GM21723 (cell line): ENCODE data around the gene DHCR7.

Source experiments
- ATAC-seq: cut with Tn5 transposase; IDR thresholded peaks from one replicate; pipeline ENCODE4 v1.9.1; 2021; ENCODE audit warnings: mild to moderate bottlenecking, moderate library complexity; ENCODE audit not compliant: unreplicated experiment

Gene DHCR7, protein sequence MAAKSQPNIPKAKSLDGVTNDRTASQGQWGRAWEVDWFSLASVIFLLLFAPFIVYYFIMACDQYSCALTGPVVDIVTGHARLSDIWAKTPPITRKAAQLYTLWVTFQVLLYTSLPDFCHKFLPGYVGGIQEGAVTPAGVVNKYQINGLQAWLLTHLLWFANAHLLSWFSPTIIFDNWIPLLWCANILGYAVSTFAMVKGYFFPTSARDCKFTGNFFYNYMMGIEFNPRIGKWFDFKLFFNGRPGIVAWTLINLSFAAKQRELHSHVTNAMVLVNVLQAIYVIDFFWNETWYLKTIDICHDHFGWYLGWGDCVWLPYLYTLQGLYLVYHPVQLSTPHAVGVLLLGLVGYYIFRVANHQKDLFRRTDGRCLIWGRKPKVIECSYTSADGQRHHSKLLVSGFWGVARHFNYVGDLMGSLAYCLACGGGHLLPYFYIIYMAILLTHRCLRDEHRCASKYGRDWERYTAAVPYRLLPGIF

GRCh38 chr11:71448257-71449171 lies at the start of gene DHCR7:
DHCR7 (minus strand) TSS chr11:71448393; CDS start chr11:71444952, 3,441 bp downstream.
- ATAC-seq: peak; percentile 74

DNA sequence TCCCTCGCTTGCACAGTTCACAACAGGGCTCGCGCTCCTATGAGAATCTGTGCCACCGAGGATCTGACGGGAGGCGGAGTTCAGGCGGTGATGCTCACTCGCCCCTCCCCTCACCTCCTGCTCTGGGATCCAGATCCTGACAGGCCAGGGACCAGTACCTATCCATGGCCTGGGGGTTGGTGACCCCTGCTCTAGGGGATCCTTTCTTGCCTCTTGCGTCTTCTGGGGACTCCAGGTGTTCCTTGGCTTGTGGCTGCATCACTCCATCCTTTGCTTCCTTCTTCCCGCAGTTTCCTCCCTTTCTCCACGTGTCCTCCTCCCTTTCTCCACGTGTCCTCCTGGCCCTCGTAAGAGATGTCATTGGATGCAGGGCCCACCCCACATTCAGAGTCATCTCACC lies 48.2 kb upstream of the DHCR7 start:
- no peak for ATAC-seq

DNA sequence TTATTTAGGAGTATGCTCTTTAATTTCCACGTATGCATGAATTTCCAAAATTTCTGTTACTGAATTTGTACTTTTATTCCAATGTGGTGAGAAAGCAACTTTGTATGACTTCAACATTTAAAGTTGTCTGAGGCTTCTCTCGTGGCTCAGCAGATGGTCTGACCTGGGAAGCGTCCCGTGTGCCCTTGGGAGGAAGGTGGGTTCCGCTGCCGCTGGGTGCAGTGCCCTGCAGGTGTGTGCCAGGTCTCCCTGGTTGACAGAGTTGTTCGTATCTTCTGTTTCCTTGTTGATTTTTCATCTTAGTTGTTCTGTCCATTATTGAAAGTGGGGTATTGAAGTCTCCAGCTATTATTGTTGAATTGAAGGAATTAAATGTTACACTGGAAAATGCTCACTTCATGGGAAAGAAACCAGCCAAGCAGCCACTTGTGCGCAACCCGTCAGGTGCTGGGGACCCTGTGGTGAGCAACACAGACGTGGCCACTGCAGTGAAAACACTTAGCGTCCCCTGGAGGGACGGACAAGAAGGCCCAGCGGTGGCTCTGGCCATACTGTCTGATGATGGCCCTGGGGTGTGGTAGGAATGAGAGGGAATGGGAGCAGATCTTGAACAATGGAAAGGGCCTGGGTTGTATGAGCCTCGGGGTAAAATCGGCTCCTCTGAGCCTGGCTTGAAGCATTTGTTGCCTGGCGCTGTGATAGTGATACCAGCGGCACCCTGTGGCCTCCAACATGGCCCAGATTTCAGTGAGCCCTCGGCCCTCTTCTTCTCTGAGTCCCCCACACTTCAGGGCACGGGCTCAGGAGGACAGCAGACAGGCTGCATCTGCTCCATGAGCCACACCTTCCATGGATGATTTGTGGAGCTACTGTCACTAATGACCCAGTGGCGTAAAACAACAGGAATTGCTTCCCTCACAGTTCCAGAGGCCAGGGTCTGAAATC lies 47.4 kb upstream of the DHCR7 start:
- no peak for ATAC-seq

- no peak for ATAC-seq
These were observed 43.7 kb upstream of the DHCR7 start for GRCh38 chr11:71491940-71492339.

GRCh38 chr11:71491531-71491930 lies 43.3 kb upstream of the DHCR7 start:
- ATAC-seq: no peak

GRCh38 chr11:71490731-71491390 lies 42.7 kb upstream of the DHCR7 start:
- no peak for ATAC-seq

- ATAC-seq: no peak
These were observed 42.0 kb upstream of the DHCR7 start for GRCh38 chr11:71490044-71490730.

- ATAC-seq: peak; percentile 57
These were observed 41.3 kb upstream of the DHCR7 start for GRCh38 chr11:71489311-71490043.

GRCh38 chr11:71488681-71489270 lies 40.6 kb upstream of the DHCR7 start:
- ATAC-seq: no peak

GRCh38 chr11:71486320-71486719 lies 38.1 kb upstream of the DHCR7 start:
- no peak for ATAC-seq

- ATAC-seq: no peak
These were observed 37.3 kb upstream of the DHCR7 start for GRCh38 chr11:71485466-71485865.

DNA sequence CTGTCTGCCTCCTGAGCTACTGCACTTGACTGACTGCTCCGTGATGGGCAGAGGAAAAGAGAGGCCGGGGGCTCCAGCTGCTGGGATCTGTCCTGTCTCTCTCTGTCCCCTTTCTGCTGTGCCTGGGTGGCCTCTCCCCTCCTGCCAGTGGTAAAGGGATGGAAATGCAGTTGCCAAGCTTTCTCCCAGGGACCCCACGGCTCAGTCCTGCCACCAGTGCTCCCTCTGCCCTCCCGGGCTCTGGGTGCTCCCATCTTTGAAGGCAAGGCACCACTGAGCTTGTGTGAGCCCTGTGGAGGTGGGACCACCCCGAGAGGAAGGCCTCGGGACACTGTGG lies 36.8 kb upstream of the DHCR7 start:
- ATAC-seq: no peak

DNA sequence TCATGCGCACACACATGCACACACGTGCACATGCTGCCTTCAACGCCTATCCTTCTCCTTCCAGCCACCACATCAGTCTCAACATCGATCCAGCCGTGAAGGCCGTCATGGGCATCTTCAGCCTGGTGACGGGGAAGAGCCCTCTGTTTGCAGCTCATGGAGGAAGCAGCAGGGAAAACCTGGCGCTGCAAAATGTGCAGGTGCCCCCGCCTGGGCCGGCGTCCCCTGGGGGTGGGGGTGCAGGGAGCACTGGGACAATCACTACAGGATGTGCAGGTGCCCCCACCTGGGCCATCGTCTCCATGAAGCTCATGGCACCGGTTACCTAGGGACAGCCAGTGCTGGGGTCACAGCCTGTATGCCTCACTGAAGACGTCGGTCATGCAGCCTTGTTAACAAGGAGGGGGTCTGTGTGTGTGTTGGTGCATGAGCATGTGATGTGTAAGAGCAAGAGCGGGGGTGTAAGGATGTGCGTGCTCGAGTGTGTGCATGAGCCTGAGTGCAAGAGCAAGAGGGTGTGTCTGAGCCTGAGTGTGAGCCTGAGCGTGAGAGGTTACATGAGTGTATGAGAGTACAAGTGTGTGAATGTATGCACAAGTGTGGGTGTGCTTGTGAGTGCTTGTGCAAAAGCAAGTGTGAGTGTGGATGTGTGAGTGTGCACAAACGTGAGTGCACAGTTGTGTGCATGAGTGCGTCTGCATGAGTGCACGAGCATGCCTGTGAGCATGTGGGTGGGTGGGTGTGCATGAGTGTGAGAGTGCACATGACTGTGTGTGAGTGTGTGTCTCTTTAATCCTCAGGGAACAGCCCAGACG lies 36.3 kb upstream of the DHCR7 start:
- no peak for ATAC-seq

DNA sequence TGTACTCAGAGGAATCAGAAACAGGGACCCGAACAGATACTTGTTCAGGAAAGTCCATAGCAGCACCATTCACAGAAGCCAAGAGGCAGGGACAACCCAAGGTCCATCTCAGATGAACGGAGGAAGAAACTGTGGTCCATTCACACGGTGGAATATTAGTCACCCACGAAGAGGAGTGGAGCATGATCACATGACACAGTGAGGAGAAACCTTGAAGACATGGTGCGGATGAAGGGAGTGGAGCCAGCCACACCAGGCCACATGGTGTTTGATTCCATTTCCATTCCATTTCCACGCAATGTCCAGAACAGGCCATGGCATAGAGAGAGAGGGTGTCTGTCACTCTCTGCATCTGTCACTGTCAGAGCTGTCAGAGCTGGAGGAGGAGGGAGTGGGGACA lies 35.5 kb upstream of the DHCR7 start:
- ATAC-seq: no peak

DNA sequence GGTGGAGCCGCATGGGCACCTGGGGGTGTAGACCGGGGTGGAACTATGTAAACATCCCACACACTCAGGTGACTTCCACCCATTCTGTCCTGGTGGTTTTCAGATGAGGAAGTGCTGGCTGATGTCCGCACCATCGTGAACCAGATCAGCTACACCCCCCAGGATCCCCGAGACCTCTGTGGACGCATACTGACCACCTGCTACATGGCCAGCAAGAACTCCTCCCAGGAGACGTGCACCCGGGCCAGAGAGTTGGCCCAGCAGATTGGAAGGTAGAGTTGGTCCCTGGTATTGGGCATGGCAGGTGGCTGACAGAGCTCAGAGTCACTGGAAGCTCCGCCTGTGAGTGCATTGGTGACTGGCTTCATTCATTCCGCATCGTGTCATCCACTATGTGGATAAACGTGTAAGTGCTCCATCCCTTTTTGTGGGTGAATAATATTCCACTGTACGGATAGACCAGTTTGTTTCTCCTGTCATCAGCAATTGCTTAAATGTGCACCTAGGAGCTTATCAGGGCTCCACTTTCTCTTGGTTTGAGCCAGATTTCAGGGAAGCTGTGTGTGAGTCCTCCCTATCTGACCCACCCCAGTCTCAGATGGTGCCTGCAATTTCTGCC lies 34.7 kb upstream of the DHCR7 start:
- no peak for ATAC-seq

DNA sequence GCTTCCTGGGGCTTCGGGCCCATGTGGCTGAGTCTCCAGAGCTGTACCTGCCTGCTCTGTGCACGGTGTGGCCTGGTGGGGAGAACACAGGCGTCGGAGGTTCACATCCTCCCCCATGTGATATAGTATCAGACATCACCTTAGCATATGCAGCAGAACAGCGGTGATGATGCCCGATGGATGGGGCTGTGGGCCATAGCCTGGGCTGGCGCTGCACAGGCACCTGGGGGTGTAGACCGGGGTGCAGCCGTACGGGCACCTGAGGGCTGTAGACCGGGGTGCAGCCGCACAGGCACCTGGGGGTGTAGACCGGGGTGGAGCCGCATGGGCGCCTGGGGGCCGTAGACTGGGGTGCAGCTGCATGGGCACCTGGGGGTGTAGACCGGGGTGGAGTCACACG lies 34.0 kb upstream of the DHCR7 start:
- ATAC-seq: no peak
